ENCODE data around the gene MLIP.

- TF ChIP-seq CTCF (IDR thresholded peaks at IDR 0.05; ENCODE audit: low read depth, low read length) (no peak), EZH2phosphoT487 (IDR thresholded peaks at IDR 0.05; ENCODE audit: low read depth) (no peak)
These were observed 40.6 kb downstream of the MLIP start for GRCh38 chr6:54151861-54152260.
